HG03342 (cell line): ENCODE data around the gene PHF21A.

Experiments
- ATAC-seq: cut with Tn5 transposase; IDR thresholded peaks from one replicate; pipeline ENCODE4 v1.9.1; 2021; ENCODE audit warnings: mild to moderate bottlenecking, moderate library complexity; ENCODE audit not compliant: unreplicated experiment

PHF21A gene

GRCh38 chr11:46075928-46076327, 45.3 kb downstream of the PHF21A start:
- ATAC-seq: no peak

GRCh38 chr11:46075168-46075567, 46.1 kb downstream of the PHF21A start:
- ATAC-seq: no peak

GRCh38 chr11:46073632-46074031, 47.6 kb downstream of the PHF21A start:
- ATAC-seq: no peak

GRCh38 chr11:46072172-46072964, 48.9 kb downstream of the PHF21A start:
- ATAC-seq: no peak

GRCh38 chr11:46071091-46071490, 50.2 kb downstream of the PHF21A start:
- ATAC-seq: no peak

- no peak for ATAC-seq
Observed at GRCh38 chr11:46069595-46069994, 51.7 kb downstream of the PHF21A start.

- no peak for ATAC-seq
Observed at GRCh38 chr11:46066335-46066734, 54.9 kb downstream of the PHF21A start.

- no peak for ATAC-seq
Observed at GRCh38 chr11:46065681-46066080, 55.6 kb downstream of the PHF21A start.

GRCh38 chr11:46064221-46064620, 57.0 kb downstream of the PHF21A start:
- ATAC-seq: no peak

GRCh38 chr11:46063138-46063537, 58.1 kb downstream of the PHF21A start:
- no peak for ATAC-seq

- no peak for ATAC-seq
Observed at GRCh38 chr11:46060013-46060412, 61.2 kb downstream of the PHF21A start.

GRCh38 chr11:46057489-46057888, 63.8 kb downstream of the PHF21A start:
- ATAC-seq: no peak

GRCh38 chr11:46055371-46055770, 65.9 kb downstream of the PHF21A start:
- no peak for ATAC-seq

- no peak for ATAC-seq
Observed at GRCh38 chr11:46051102-46051501, 70.2 kb downstream of the PHF21A start.

- ATAC-seq: no peak
Observed at GRCh38 chr11:46050662-46051061, 70.6 kb downstream of the PHF21A start.

GRCh38 chr11:46050003-46050461, 71.2 kb downstream of the PHF21A start:
- no peak for ATAC-seq

GRCh38 chr11:46049325-46049897, 71.8 kb downstream of the PHF21A start:
- no peak for ATAC-seq

GRCh38 chr11:46048198-46048597, 73.1 kb downstream of the PHF21A start:
- ATAC-seq: no peak

GRCh38 chr11:46047520-46047919, 73.7 kb downstream of the PHF21A start:
- no peak for ATAC-seq

GRCh38 chr11:46045811-46046210, 75.4 kb downstream of the PHF21A start:
- ATAC-seq: no peak

GRCh38 chr11:46044601-46045000, 76.7 kb downstream of the PHF21A start:
- no peak for ATAC-seq

- no peak for ATAC-seq
Observed at GRCh38 chr11:46039990-46040389, 81.3 kb downstream of the PHF21A start.
